Duodenal mucosa (tissue), 2 donors: Measurements from ENCODE around the gene RAB7A.
"Not testable (repeated sequence)": the region's sequence is repeated elsewhere in the genome, so short reads cannot be mapped to it uniquely, and the experiment has no call there.

Experiments
- H3K27ac ChIP-seq: one replicate; pipeline ENCODE4 v1.7.0; 2013; ENCODE audit warnings: low read depth, low read length
- H3K27me3 ChIP-seq, 2 donors: one replicate each; pipeline ENCODE4 v1.7.0; 2013; ENCODE audit warnings: low read length in 2 of 2, control low read depth in 1 of 2; ENCODE audit not compliant: insufficient read depth in 2 of 2, control insufficient read depth in 1 of 2
- H3K36me3 ChIP-seq, 2 donors: one replicate each; pipeline ENCODE4 v1.7.0; 2013; ENCODE audit warnings: low read length in 2 of 2, control low read depth in 1 of 2; ENCODE audit not compliant: insufficient read depth in 2 of 2, control insufficient read depth in 1 of 2
- H3K4me1 ChIP-seq, 2 donors: one replicate each; pipeline ENCODE4 v1.7.0; 2013; ENCODE audit warnings: low read length in 2 of 2, control low read depth in 1 of 2; ENCODE audit not compliant: insufficient read depth in 2 of 2, control insufficient read depth in 1 of 2
- H3K4me3 ChIP-seq, 2 donors: one replicate each; pipeline ENCODE4 v1.7.0; 2013; ENCODE audit warnings: low read length in 2 of 2, low read depth in 1 of 2
- H3K9ac ChIP-seq, 2 donors: one replicate each; pipeline ENCODE4 v1.7.0; 2013; ENCODE audit warnings: low read length in 2 of 2, low read depth in 1 of 2
- H3K9me3 ChIP-seq, 2 donors: one replicate each; pipeline ENCODE4 v1.7.0; 2013; ENCODE audit warnings: low read length in 2 of 2, control low read depth in 1 of 2; ENCODE audit not compliant: control insufficient read depth in 1 of 2

The RAB7A gene

GRCh38 chr3:128728521-128728920, 2.5 kb downstream of the RAB7A start:
- H3K4me1 ChIP-seq = peaks cover 36 to 45% of the 10 kb centered on the region in 2 donors
- H3K9me3 ChIP-seq, H3K36me3 ChIP-seq, H3K27me3 ChIP-seq, H3K27ac ChIP-seq, H3K4me3 ChIP-seq, H3K9ac ChIP-seq: not testable (repeated sequence)

GRCh38 chr3:128730471-128730870, 4.5 kb downstream of the RAB7A start:
- peaks cover 44 to 57% of the 10 kb centered on the region in 2 donors for H3K4me1 ChIP-seq
- H3K4me3 ChIP-seq = no peak overlapping the region
- H3K9ac ChIP-seq = no peak overlapping the region

GRCh38 chr3:128734523-128735189, 8.7 kb downstream of the RAB7A start:
- H3K9ac ChIP-seq = no peak overlapping the region
- peaks cover 34 to 40% of the 10 kb centered on the region in 2 donors for H3K4me1 ChIP-seq
- H3K4me3 ChIP-seq = no peak overlapping the region
- peaks cover 0 to 5% of the 10 kb centered on the region in 2 donors for H3K36me3 ChIP-seq
- H3K27me3 ChIP-seq = no peaks in the 10 kb centered on the region
- no peaks in the 10 kb centered on the region for H3K9me3 ChIP-seq
- H3K27ac ChIP-seq = no peak overlapping the region

More at GRCh38 chr3:128730471-128730870, 4.5 kb downstream of the RAB7A start:
- Histone ChIP-seq H3K36me3 (no peaks in the 10 kb centered on the region), H3K9me3 (no peaks in the 10 kb centered on the region), H3K27me3 (no peaks in the 10 kb centered on the region), H3K27ac (no peak overlapping the region)

GRCh38 chr3:128735287-128735686, 9.3 kb downstream of the RAB7A start:
- Histone ChIP-seq H3K27ac (no peak overlapping the region), H3K4me1 (peaks cover 34% of the 10 kb centered on the region in 2 donors), H3K36me3 (peaks cover 0 to 5% of the 10 kb centered on the region in 2 donors), H3K9ac (no peak overlapping the region), H3K9me3 (no peaks in the 10 kb centered on the region), H3K4me3 (no peak overlapping the region), H3K27me3 (no peaks in the 10 kb centered on the region)

- no peaks in the 10 kb centered on the region for H3K9me3 ChIP-seq
- no peak overlapping the region for H3K4me3 ChIP-seq
- no peak overlapping the region for H3K27ac ChIP-seq
- H3K27me3 ChIP-seq = no peaks in the 10 kb centered on the region
- H3K36me3 ChIP-seq = peaks cover 0 to 5% of the 10 kb centered on the region in 2 donors
- H3K4me1 ChIP-seq = peaks cover 29 to 33% of the 10 kb centered on the region in 2 donors
- H3K9ac ChIP-seq = no peak overlapping the region
Observed at GRCh38 chr3:128735884-128736283, 9.9 kb downstream of the RAB7A start.

GRCh38 chr3:128736601-128737000, 10.6 kb downstream of the RAB7A start:
- Histone ChIP-seq H3K9me3 (no peaks in the 10 kb centered on the region), H3K27me3 (no peaks in the 10 kb centered on the region), H3K4me3 (no peak overlapping the region), H3K4me1 (peaks cover 24 to 26% of the 10 kb centered on the region in 2 donors), H3K27ac (no peak overlapping the region), H3K36me3 (peaks cover 0 to 7% of the 10 kb centered on the region in 2 donors), H3K9ac (no peak overlapping the region)

GRCh38 chr3:128740621-128741020, 14.6 kb downstream of the RAB7A start:
- Histone ChIP-seq H3K4me1 (peaks cover 5 to 8% of the 10 kb centered on the region in 2 donors), H3K4me3 (no peak overlapping the region), H3K27me3 (no peaks in the 10 kb centered on the region), H3K27ac (no peak overlapping the region), H3K9ac (no peak overlapping the region), H3K36me3 (peaks cover 0 to 23% of the 10 kb centered on the region in 2 donors), H3K9me3 (no peaks in the 10 kb centered on the region)

- no peak overlapping the region for H3K4me3 ChIP-seq
- no peak overlapping the region for H3K9ac ChIP-seq
- H3K9me3 ChIP-seq = no peaks in the 10 kb centered on the region
- peaks cover 3 to 4% of the 10 kb centered on the region in 2 donors for H3K4me1 ChIP-seq
- peaks cover 0 to 23% of the 10 kb centered on the region in 2 donors for H3K36me3 ChIP-seq
- no peaks in the 10 kb centered on the region for H3K27me3 ChIP-seq
- no peak overlapping the region for H3K27ac ChIP-seq
Observed at GRCh38 chr3:128742821-128743594, 17.0 kb downstream of the RAB7A start.

GRCh38 chr3:128745742-128746141, 19.8 kb downstream of the RAB7A start:
- H3K4me1 ChIP-seq = peaks cover 3 to 14% of the 10 kb centered on the region in 2 donors
- no peak overlapping the region for H3K4me3 ChIP-seq
- no peaks in the 10 kb centered on the region for H3K9me3 ChIP-seq
- H3K27ac ChIP-seq = no peak overlapping the region
- H3K27me3 ChIP-seq = no peaks in the 10 kb centered on the region
- no peak overlapping the region for H3K9ac ChIP-seq
- peaks cover 0 to 18% of the 10 kb centered on the region in 2 donors for H3K36me3 ChIP-seq

GRCh38 chr3:128746881-128747280, 20.9 kb downstream of the RAB7A start:
- no peaks in the 10 kb centered on the region for H3K27me3 ChIP-seq
- H3K4me3 ChIP-seq = no peak overlapping the region
- no peaks in the 10 kb centered on the region for H3K9me3 ChIP-seq
- H3K4me1 ChIP-seq = peaks cover 3 to 14% of the 10 kb centered on the region in 2 donors
- H3K27ac ChIP-seq = no peak overlapping the region
- H3K9ac ChIP-seq = no peak overlapping the region
- H3K36me3 ChIP-seq = peaks cover 0 to 14% of the 10 kb centered on the region in 2 donors
